Progenitor cell of endocrine pancreas (in vitro differentiated cells): ENCODE measurements around the gene SDC3. TPM values are rescaled to one million over a fixed set of nuclear protein-coding genes. Genes with fewer than 3 reads are reported as not detected.

Source experiments
- DNase-seq: peaks from one replicate; pipeline ENCODE4 v3.0.0; 2021; ENCODE audit warnings: low spot score; ENCODE audit not compliant: unreplicated experiment
- H3K27ac Mint-ChIP-seq: 2 replicates; pipeline ENCODE4 v1.8.0; 2021; ENCODE audit warnings: mild to moderate bottlenecking, moderate library complexity, mixed read lengths
- H3K27me3 Mint-ChIP-seq: 2 replicates; pipeline ENCODE4 v1.8.0; 2021; ENCODE audit warnings: mixed read lengths
- H3K36me3 Mint-ChIP-seq: 2 replicates; pipeline ENCODE4 v1.8.0; 2022; ENCODE audit warnings: mixed read lengths; ENCODE audit not compliant: insufficient read depth
- H3K4me1 Mint-ChIP-seq: 2 replicates; pipeline ENCODE4 v1.8.0; 2021; ENCODE audit warnings: low read depth, mixed read lengths
- H3K4me3 Mint-ChIP-seq: 2 replicates; pipeline ENCODE4 v1.8.0; 2021; ENCODE audit warnings: low read depth, mild to moderate bottlenecking, moderate library complexity, mixed read lengths
- H3K9me3 Mint-ChIP-seq: 2 replicates; pipeline ENCODE4 v1.8.0; 2021; ENCODE audit warnings: low read depth, mixed read lengths
- total RNA-seq: library from RNA; stranded (reverse); gene quantifications from 2 replicates; pipeline ENCODE4 v1.2.1, GENCODE V29; 2021
- TF ChIP-seq, protein P1 (sequence below): fragments of 200-600 bp; sonication (generic); IDR thresholded peaks from one replicate; pipeline ENCODE4 v1.5.0; 2021; ENCODE audit warnings: antibody characterized with exemption, mild to moderate bottlenecking; ENCODE audit not compliant: unreplicated experiment

SDC3 gene
- total RNA-seq, 1 donor from 2014 or later, result 33.7 TPM

DNA sequence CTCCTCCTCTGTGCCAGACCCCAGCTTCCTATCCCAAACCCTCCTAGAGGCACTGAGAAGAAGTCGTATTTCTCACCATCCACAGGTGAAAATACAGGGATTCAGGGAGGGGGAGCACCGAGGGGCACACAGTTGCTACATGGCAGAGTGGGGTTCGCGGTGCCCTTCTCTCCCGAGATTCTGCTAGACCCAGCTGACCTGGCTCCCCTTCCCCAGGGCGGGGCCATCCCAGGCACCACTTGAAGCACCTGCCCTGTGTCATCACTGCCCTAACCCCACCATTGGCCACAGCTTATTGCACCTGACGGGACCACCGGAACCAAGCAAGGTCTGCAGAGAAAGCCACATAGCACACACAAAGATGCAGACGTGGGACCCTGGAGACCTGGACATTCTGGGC lies 30.5 kb downstream of the SDC3 start:
- H3K9me3 Mint-ChIP-seq, result no peaks in the 10 kb centered on the region
- DNase-seq, result no peak
- H3K36me3 Mint-ChIP-seq, result no peaks in the 10 kb centered on the region
- H3K4me1 Mint-ChIP-seq, result peaks cover 8% of the 10 kb centered on the region
- H3K27ac Mint-ChIP-seq, result no peak overlapping the region
- H3K4me3 Mint-ChIP-seq, result no peak overlapping the region
- TF ChIP-seq, protein P1, sequence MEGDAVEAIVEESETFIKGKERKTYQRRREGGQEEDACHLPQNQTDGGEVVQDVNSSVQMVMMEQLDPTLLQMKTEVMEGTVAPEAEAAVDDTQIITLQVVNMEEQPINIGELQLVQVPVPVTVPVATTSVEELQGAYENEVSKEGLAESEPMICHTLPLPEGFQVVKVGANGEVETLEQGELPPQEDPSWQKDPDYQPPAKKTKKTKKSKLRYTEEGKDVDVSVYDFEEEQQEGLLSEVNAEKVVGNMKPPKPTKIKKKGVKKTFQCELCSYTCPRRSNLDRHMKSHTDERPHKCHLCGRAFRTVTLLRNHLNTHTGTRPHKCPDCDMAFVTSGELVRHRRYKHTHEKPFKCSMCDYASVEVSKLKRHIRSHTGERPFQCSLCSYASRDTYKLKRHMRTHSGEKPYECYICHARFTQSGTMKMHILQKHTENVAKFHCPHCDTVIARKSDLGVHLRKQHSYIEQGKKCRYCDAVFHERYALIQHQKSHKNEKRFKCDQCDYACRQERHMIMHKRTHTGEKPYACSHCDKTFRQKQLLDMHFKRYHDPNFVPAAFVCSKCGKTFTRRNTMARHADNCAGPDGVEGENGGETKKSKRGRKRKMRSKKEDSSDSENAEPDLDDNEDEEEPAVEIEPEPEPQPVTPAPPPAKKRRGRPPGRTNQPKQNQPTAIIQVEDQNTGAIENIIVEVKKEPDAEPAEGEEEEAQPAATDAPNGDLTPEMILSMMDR, result no peak
- no peaks in the 10 kb centered on the region for H3K27me3 Mint-ChIP-seq

DNA sequence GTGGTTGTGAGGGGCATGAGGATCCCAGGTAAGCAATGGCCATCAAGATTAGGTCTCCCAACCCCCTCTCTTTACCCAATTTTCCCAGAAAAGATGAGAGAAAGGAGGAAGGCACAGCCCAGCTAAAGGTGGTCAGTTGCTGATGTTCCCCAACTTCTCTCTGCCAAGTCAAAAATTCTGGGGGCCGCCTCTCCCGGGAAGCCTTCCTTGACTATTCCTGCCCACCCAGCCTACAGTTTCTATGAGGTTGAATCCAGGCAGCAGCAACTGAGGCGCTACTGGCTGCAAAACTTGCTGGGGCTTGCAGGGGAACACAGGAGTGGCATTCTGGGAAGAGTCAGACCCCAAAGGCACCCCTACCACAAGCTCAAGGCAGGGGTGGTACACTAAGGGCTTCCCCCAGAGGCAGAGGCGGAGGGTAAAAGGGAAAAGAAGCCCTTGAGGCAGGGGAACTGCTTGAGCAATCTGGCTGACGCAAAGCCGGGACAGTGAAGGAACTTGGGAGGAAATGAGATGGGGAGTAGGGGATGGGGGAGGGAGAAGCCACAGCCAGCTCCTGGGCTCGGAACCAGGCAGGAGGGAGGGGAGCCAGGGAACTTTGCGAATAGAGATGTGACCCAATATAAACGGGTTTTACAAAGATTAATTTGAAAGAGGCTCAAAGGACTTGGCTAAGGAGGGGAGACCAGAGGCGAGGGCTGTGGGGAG lies 31.2 kb downstream of the SDC3 start:
- TF ChIP-seq, protein P1, result no peak
- Mint-ChIP-seq H3K36me3 (peaks cover under 1% of the 10 kb centered on the region), H3K4me3 (no peak overlapping the region), H3K27me3 (no peaks in the 10 kb centered on the region), H3K9me3 (no peaks in the 10 kb centered on the region), H3K27ac (no peak overlapping the region), H3K4me1 (peaks cover 8% of the 10 kb centered on the region)
- no peak for DNase-seq

- H3K27me3 Mint-ChIP-seq, result no peaks in the 10 kb centered on the region
- H3K4me3 Mint-ChIP-seq, result no peak overlapping the region
- H3K27ac Mint-ChIP-seq, result no peak overlapping the region
- H3K9me3 Mint-ChIP-seq, result no peaks in the 10 kb centered on the region
- no peak for DNase-seq
- H3K36me3 Mint-ChIP-seq, result peaks cover 4% of the 10 kb centered on the region
- TF ChIP-seq, protein P1, result peak; percentile 8
- peaks cover 8% of the 10 kb centered on the region for H3K4me1 Mint-ChIP-seq
These were observed 31.9 kb downstream of the SDC3 start for GRCh38 chr1:30876451-30877204.

DNA sequence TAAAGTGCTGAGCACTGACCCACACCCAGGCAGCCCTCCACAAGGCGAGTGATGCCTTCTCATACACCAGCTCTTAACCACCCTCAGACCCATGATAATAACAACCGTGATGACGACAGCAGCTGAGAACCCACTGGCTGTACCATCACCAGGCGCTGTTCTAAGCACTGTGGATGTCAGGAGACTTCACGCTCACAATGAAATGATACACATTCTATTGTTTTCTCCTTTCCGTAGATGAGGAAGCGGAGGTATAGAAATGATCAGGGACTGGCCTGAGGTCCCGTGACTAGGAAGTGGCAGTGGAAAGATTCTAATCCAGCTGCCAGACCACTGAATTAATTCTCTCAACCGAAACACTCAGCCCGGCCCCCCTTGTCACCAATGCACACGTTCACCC lies 32.6 kb downstream of the SDC3 start:
- DNase-seq, result no peak
- peaks cover 8% of the 10 kb centered on the region for H3K4me1 Mint-ChIP-seq
- H3K27ac Mint-ChIP-seq, result no peak overlapping the region
- TF ChIP-seq, protein P1, result no peak
- peaks cover 4% of the 10 kb centered on the region for H3K36me3 Mint-ChIP-seq
- H3K9me3 Mint-ChIP-seq, result no peaks in the 10 kb centered on the region
- H3K27me3 Mint-ChIP-seq, result no peaks in the 10 kb centered on the region
- H3K4me3 Mint-ChIP-seq, result no peak overlapping the region

- DNase-seq, result no peak
- TF ChIP-seq, protein P1, result no peak
- H3K4me3 Mint-ChIP-seq, result no peak overlapping the region
- H3K27me3 Mint-ChIP-seq, result no peaks in the 10 kb centered on the region
- H3K36me3 Mint-ChIP-seq, result peaks cover 4% of the 10 kb centered on the region
- peaks cover 8% of the 10 kb centered on the region for H3K4me1 Mint-ChIP-seq
- no peaks in the 10 kb centered on the region for H3K9me3 Mint-ChIP-seq
- no peak overlapping the region for H3K27ac Mint-ChIP-seq
These were observed 33.4 kb downstream of the SDC3 start for GRCh38 chr1:30875197-30875596.
